Pulmonary artery endothelial cell (primary cell): ENCODE results near the gene CHD9. TPM values are rescaled to one million over a fixed set of nuclear protein-coding genes. Genes with fewer than 3 reads are reported as not detected.
"Not testable (repeated sequence)": the region's sequence is repeated elsewhere in the genome, so short reads cannot be mapped to it uniquely, and the experiment has no call there.

Source experiments
- DNase-seq: peaks from one replicate; pipeline ENCODE4 v3.0.0-alpha.2; 2011; ENCODE audit warnings: low read depth, low spot score
- total RNA-seq: library from RNA; depleted of rRNA; stranded (reverse); fragments of >200 nt; gene quantifications from 2 replicates; pipeline ENCODE4 v1.2.3, GENCODE V29; 2014

CHD9 gene
- total RNA-seq, 1 donor from 2014 or later = 31.5 TPM

DNA sequence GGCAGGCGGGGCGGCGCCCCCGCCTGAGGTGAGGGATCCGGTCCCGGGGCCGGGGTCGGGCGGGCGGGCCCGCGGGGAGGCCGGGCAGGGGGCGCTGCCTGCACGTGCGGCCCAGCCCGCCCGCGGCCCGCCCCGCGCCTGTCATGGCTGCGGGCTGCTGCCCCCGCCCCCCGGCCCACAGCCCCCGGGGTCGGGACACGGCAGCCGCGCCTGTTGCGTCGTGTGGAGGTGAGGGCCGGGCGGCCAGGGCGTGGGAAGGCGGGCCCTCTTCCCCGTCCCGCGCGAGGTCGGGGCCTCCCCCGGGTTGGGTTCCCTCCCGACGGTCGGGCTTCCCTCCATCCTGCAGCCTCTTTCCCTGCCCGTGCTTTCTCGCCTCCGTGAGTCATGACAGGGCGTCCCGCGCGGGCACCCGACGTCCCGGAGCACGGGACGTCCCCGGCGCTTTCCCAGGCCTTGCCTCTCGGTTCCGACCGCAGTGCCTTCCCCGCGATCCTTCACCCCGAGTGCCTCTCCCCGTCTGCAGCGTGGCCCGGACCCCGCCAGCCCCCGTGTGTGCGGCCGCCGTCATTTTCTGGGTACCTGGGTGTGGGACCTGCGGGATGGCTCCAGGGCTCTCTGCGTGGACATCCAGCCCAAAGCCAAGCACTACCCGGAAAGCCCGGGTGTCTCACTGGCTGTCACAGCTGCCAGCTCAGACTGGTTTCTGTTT lies 76.7 kb downstream of the CHD9 start:
- DNase-seq = no peak

DNA sequence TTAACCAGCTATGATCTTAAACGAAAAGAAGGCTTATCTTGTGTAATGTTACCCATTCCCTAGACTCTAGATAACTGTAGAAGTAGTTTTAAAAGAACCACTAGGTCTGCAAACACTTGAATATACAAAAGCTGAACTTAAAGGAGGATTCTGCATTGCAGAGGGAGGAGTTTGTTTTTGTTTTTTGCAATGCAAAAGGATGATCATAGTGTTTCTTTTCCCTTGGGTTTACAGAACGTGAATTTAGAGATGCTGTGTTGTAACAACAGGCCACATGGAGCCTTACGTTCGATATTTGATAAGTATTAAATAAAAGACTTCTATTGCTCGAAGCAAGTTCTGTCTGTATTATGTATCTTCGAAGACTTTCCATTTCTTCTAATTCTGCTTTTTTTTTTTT lies 77.6 kb downstream of the CHD9 start:
- no peak for DNase-seq

DNA sequence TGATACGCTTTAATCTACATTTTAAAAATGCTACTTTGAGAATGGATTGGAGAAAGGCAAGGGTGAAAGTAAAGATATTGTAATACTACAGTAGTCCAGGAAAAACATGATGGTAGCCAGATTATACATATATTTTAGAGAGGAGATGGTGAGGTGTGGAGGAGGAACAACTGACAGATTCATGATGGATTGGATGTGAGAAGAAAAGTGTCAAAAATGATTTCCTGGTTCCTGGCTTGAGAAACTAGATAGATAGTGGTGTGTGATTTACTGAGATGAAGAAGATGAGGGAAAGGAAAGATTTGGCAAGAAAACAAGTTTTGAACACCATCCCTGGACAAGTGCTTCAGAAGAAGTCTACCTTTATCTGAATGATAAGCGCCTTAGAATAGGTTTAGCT lies 80.5 kb downstream of the CHD9 start:
- no peak for DNase-seq

DNA sequence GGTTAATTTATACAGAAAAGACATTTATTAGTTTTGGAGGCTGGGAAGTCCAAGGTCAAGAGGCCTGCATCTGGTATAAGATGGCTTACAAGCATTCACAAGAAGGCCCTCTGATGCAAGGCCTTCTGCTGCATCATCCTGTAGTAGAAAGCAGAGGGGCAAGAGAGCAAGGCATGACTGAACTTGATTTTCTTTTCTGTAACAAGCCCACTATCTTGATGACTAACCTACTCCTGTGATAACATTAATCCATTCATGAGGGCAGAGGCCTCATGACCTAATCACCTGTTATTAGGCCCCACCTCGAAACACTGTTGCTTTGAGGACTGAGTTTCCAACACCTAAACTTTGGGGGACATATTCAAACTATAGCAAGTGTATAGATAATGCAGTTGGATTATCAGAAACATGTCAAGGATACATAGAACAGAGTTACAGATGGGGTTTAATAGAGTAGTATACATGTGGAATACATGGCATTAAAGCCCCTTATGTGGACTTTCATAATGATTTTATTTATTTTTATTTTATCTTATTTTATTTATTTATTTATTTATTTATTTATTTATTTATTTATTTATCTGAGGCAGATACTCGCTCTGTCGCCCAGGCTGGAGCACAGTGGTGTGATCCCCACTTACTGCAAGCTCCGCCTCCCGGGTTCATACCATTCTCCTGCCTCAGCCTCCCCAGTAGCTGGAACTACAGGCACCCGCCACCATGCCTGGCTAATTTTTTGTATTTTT lies 88.2 kb downstream of the CHD9 start:
- no peak for DNase-seq

DNA sequence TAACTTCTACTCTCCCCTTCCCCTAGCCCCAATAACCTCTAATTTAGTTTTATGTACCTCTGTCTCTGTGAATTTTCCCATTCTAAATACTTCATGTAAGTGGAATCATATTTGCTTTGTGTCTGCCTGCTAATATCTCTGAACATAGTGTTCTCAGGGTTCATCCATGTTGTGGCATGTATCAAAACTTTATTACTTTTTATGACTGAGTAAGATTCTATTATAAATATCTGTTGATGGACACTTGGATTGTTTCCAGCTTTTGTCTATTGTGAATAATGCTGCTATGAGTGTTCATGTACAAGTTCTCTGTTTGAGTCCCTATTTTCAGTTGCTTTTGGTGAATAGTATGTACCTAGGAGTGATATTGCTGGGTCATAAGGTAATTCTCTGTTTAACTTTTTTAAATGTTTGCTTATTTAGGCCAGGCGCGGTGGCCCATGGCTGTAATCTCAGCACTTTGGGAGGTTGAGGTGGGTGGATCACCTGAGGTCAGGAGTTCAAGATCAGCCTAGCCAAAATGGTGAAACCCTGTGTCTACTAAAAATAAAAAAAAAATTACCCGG lies 92.8 kb downstream of the CHD9 start:
- DNase-seq = no peak

DNA sequence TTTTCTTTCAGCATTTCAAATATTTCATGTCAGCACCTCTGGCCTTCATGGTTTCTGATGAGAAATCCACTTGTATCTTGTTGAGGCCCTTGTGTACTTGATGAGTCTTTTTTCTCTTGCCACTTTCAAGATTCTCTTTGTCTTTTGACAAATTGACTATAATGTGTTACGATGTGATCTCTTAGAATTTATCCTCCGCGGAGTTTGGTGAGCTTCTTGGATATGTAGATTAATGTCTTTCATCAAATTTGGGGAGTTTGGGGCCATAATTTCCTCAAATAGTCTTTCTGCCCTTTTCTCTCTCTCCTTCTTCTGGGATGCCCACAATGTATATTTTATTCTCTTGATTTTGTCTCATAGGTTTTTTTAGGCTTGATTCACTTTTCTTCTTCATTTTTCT lies 96.0 kb downstream of the CHD9 start:
- no peak for DNase-seq

DNA sequence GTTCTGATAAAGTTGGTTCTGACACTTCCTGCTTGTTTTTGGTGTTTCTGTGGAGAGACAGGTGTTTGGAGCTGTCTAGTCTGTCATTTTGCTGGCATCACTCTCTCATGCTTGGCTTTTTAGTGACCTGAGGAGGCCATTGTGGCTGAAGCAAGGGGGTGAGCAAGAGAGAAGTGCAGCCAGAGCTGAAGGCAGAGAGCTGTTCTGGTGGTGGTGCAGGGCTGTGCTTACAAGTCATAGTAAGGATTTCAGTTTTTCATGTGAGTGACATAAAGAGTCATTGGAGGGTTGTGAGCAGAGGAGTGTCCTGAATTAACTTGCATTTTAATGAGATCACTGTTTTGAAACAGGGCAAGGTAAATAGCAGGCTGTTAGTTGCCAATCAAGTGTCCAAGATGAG lies 97.5 kb downstream of the CHD9 start:
- DNase-seq = no peak

DNA sequence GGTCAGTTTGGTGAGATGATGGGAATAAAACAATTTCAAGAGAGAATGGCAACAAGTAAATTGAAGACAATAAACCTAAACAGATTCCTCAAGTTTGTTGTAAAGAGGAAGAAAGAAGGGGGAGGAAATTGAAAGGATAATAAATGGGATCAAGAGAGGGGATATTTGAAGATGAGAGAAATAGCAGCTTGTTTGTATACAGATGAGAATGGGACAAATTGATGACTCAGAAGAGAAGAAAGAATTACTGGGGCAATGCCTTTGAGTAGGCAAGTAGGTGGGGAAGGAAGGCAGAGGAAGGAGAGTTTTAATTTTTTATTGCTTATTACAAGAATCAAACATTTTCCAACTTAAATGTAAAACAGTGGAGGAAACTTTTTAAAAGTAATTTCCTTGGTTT lies 98.3 kb downstream of the CHD9 start:
- no peak for DNase-seq

DNA sequence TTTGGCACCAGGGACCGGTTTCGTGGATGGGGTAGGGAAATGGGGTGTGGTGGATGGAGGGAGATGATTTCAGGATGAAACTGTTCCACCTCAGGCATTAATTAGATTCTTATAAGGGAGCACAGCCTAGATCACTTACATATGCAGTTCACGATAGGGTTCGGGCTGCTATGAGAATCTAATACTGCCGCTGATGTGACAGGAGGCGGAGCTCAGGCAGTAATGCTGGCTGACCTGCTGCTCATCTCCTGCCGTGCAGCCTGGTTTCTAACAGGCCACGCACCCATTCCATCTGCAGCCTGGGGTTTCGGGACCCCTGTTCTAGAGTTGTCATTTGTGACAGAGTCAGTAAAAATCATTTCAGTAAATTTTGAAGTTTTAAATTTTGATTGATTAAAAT lies 99.7 kb downstream of the CHD9 start:
- no peak for DNase-seq

DNA sequence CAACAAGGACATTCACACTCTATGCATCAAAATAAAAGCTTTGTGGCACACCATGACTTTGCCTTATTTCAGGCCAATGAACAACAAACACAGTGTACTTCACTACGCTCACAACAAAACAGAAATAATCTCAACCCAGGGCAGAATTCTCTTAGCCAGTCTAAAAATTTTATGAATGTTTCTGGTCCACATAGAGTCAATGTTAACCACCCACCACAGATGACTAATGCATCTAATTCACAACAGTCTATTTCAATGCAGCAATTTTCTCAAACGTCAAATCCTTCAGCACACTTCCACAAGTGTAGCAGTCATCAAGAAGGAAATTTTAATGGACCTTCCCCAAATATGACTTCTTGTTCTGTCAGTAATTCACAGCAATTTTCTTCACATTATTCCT lies 101.7 kb downstream of the CHD9 start:
- no peak for DNase-seq

DNA sequence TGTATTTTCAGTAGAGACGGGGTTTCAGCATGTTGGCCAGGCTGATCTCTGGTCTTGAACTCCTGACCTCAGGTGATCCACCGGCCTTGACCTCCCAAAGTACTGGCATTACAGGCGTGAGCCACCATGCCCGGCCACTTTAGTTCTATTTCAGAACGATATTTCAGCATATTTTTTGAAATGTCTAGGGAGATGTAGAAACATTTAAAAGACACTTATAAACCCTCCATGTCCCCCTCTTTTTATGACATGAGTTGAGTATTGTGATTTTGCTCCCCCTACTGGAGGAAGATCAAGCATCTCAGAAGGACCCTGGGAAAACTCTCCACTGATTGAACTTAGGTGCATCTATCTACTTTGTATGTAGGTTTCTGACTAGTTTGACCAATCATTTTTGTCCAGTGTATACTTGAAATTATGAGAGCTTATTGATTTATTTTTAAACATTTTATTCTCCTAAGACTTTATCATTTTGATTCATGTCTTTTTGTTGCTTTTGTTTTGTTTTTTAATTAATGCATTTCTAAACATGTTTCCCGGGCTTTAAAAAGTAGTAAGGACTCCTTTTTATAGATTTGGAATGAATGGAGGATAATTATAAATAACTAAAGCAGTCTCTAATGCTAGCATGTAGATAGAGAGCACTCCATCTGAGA lies 105.1 kb downstream of the CHD9 start:
- peak; percentile 36 for DNase-seq

DNA sequence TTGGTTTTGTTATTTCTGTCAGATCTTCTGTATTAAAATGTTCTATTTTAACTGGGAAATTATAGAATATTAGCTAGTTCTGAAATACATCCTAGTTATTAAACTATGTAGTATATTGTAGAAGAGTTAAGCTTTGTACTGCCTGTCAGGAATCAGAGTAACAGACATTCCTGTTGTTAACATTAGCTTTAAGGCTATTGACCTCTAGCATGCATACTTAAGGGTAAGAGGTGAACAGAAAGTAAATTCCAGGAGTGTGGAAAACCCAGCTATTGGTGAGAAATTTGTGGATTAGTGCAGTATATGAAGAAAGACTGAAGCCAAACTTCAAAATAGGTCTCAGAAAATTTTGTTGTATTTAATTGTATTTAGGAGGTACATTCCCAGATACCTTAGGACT lies 111.3 kb downstream of the CHD9 start:
- no peak for DNase-seq

DNA sequence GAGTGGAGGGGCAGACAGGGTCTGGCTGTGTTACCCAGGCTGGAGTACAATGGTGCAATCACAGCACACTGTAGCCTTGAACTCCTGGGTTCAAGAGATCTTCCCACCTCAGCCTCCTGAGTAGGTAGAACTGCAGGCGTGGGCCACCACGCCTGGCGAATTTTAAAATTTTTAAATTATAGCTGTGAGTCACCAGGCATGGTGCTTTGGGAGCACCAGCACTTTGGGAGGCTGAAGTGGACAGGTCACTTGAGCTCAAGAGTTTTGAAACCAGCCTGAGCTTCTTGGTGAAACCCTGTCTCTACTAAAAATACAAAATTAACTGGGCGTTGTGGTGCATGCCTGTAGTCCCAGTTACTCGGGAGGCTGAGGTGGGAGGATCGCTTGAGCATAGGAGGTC lies 114.0 kb downstream of the CHD9 start:
- no peak for DNase-seq

DNA sequence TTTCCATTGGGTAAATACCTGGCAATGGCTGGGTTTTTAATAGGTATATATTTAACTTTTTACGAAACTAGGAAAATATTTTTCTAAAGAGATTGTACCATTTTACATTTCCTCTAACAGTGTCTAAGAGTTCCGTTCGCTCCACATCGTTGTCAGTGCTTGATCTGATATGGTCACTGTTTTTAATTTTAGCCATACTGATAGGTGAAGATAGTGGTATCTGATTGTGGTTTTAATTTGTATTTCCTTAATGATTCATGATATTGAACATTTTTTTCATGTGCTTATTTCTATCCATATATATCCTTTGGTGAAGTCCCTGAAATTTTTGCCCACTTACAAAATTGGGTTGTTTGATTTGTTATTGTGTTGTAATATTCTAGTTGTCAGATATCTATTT lies 117.7 kb downstream of the CHD9 start:
- DNase-seq = no peak

DNA sequence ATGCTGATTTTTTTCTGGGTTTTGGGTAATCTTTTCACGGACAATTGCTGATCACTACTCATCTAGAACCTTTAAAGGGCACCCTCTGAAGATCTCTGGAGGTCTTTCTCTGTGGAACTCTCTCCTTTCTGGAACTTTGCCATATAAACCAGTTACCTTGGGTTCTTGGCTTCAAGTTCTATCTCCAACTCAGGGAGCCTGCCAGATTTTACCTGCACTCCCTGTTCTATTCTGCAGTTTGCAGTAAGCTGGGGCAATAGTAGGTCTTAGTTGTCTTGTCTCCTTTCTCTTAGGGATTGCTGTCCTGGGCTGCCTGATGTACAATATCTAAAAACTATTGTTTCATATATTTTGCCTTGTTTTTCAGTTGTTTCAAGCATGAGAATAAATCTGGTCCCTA lies 120.3 kb downstream of the CHD9 start:
- no peak for DNase-seq

DNA sequence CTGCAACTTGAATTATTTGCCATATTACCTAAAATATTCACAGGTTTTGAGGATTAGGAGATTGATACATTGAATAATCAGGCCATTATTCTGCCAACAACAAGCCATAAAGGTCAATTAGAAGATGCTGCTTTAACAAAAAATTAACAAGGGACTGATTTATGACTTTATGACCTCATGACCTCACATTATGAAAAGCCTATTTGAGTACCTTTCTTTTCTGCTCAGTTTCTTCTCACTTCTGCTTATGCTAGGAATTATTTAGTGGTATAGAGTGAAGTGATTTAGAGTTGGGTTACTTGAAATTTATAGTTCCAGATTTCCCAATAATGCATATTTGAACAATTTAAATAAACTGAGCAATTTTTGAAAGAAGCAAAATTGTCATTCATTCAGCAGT lies 121.6 kb downstream of the CHD9 start:
- DNase-seq = no peak

DNA sequence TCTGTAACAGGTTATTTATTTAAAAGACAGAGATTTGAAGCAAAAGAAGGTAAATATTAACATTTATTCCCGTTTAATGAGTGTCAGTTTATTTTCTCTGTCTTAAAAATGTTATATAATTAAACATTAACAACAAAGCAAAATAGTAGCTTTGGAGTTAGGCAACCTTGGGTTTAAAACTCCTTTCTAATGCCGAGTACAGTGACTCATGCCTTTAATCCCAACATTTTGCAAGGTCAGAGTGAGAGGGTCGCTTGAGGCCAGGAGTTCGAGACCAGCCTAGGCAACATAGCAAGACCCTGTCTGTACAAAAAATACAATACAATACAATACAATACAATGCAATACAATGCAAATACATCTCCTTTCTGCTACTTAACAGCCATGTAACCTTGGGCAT lies 128.7 kb downstream of the CHD9 start:
- DNase-seq = no peak

DNA sequence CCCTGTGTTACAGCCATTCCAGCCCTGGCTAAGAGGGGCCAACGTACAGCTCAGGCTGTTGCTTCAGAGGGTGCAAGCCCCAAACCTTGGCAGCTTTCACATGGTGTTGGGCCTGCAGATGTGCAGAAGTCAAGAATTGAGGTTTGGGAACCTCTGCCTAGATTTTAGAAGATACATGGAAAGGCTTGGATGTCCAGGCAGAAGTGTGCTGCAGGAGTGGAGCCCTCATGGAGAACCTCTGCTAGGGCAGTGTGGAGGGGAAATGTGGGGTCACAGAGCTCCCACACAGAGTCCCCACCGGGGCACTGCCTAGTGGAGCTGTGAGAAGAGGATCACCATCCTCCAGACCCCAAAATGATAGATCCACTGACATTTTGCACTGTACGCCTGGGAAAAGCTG lies 130.9 kb downstream of the CHD9 start:
- not testable (repeated sequence) for DNase-seq

DNA sequence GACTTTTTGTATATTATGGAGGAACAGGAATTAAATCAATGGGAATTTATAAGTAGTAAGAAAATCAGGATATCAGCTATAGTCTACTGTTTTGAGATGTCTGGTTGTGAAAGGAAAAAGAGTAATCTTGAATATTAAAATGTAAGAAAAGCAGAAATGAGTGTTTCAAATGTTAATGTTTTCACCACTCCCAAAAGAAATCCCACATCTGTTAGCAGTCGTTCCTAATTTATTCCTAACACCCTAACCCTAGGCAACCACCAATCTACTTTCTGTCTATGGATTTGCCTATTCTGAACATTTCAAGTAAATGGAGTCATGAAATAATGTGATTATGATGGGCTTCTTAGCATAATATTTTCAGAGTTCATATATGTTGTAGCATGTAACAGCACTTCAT lies 133.0 kb downstream of the CHD9 start:
- no peak for DNase-seq

DNA sequence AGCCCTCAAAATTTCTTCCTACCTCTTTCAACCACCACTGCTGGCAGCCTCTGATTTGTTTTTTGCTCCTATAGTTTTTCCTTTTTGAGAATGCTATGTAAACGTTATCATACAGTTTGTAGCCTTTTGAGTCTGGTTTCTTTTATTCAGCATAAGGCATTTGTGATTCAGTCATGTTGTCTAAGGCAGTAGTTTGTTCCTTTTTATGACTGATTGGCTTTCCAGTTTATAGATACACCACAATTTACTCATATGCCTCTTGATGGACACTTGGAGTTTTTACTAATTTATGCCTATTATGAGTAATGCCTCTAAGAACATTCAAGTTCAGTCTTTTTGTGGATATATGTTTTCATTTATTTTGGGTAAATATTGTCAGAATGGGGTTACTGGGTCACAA lies 136.6 kb downstream of the CHD9 start:
- no peak for DNase-seq

DNA sequence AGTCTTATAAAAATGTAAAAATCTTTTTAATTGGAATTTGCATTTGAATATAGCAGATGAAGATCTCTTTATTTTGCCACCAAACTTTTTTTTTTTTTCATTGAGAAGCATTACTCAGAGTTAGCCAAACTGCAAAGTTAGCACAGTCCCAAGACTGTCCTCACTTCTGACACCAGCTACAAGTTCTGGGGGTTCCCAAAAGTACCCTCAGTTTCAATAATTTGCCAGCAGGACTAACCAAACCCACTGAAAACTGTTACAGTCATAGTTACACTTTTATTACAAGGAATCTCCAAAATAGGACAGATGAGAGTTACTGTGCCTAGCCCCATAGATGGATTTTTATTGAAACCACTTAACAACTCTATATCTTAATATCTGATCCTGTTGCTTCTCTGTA lies 144.1 kb downstream of the CHD9 start:
- no peak for DNase-seq

DNA sequence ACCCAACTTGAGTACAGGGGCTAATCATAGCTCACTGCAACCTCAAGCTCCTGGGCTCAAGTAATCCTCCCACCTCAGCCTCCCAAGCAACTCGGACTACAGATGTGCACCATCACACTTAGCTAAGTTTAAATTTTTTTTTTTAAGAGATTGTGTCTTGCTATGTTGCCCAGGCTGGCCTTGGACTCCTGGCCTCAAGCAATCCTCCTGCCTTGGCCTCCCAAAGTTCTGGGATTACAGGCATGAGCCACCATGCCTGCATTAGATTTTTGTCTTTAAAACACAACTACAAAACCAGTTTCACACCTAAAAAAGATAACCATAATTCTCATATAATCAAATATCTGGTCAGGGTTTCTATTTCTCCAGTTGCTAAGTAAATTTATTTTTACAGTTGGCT lies 147.1 kb downstream of the CHD9 start:
- DNase-seq = no peak

DNA sequence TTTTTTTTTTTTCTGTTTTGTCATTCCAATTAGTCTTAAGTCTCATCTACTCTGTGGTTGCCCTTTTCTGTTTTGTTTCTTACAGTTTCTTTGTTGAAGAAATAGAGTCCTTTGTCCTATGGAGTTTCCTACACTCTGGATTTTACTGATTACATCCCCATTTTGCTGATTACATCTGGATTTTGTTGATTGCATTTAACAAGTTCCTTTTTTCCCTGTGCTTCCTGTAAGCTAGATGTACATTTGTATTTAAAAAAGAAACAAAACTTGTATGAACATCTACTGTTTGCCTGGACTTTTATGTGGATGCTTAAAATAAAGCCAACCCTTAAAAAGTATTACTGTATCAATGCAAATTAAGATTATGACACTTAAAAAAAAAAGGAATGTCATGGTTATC lies 147.6 kb downstream of the CHD9 start:
- no peak for DNase-seq
